HepG2 (cell line): ENCODE measurements around the gene TM6SF1. TPM values are rescaled to one million over a fixed set of nuclear protein-coding genes. Genes with fewer than 3 reads are reported as not detected.

ENCODE experiments used
- ATAC-seq: fragments of 200-7000 bp; cut with Tn5 transposase; 3 replicates; pipeline ENCODE4 v1.9.1; 2020; ENCODE audit warnings: mild to moderate bottlenecking, moderate library complexity
- BruUV-seq: library from RNA; stranded (reverse); fragments of 400-500 nt; replicated peaks from 2 replicates; lab custom pipeline; 2021; lab: Mats Ljungman, UMichigan
- CTCF ChIA-PET: fragments of 300-600 bp; formaldehyde crosslinking; extraction: SDS; loops from one replicate; lab custom pipeline; 2021; ENCODE audit warnings: low total read pairs, inconsistent platforms, low intra/inter-chr PET ratio; lab: Yijun Ruan, JAX
- POLR2A ChIA-PET: fragments of 350-600 bp; sonication (Branson Sonifier 250); formaldehyde crosslinking; loops from one replicate; lab custom pipeline; 2020; ENCODE audit warnings: antibody characterized with exemption, inconsistent platforms; lab: Yijun Ruan, JAX
- DNase-seq: peaks from one replicate; pipeline ENCODE4 v3.0.0-alpha.2; 2015; ENCODE audit warnings: low spot score
- FAIRE-seq: peaks from 3 replicates; lab custom pipeline; 2011; peaks lifted over from hg19 to GRCh38; lab: Jason Lieb, UNC
- H2AFZ ChIP-seq: one replicate; pipeline ENCODE4 v1.6.1; 2011; ENCODE audit warnings: low read length, inconsistent platforms
- H3K27ac ChIP-seq: fragments of 300-600 bp; 3 replicates; pipeline ENCODE4 v1.8.0; 2011; ENCODE audit warnings: mixed run types, mild to moderate bottlenecking, mixed read lengths, low read length, inconsistent platforms; ENCODE audit not compliant: insufficient read depth; ENCODE audit errors: extremely low read length
- H3K27me3 ChIP-seq, 2 experiments: fragments of 200-600 bp in 1 of 2; 2 replicates in 1 of 2; 3 replicates in 1 of 2; pipeline versions ENCODE4 v1.6.0 to v1.8.0; 2011; ENCODE audit warnings: low read length in 2 of 2, mild to moderate bottlenecking in 2 of 2, moderate library complexity in 2 of 2, inconsistent platforms in 1 of 2; ENCODE audit not compliant: insufficient read depth in 2 of 2, control insufficient read depth in 1 of 2
- H3K36me3 ChIP-seq, 2 experiments: fragments of 200-600 bp in 1 of 2; replicated peaks in 1 of 2; 2 replicates in 1 of 2; 3 replicates in 1 of 2; pipeline versions ENCODE4 v1.5.1 to v1.8.0; 2011; ENCODE audit warnings: low read length in 2 of 2, inconsistent platforms in 1 of 2; ENCODE audit not compliant: insufficient read depth in 2 of 2, control insufficient read depth in 1 of 2
- H3K4me1 ChIP-seq: 2 replicates; pipeline ENCODE4 v1.5.1; 2012; ENCODE audit warnings: low read length, inconsistent platforms; ENCODE audit not compliant: insufficient read depth
- H3K4me2 ChIP-seq: 2 replicates; pipeline ENCODE4 v1.6.0; 2011; ENCODE audit warnings: low read depth, low read length, inconsistent platforms
- H3K4me3 ChIP-seq, 3 experiments: fragments of 200-600 bp in 1 of 3; sonication (generic), shearing (Covaris generic) in 1 of 3; replicated peaks in 1 of 3; 2 replicates each; pipeline ENCODE4 v1.5.1; 2011 to 2016; ENCODE audit warnings: low read length in 3 of 3, inconsistent platforms in 2 of 3, low read depth in 2 of 3, mild to moderate bottlenecking in 2 of 3, control low read depth in 1 of 3, mixed read lengths in 1 of 3; ENCODE audit not compliant: insufficient read depth in 1 of 3
- H3K79me2 ChIP-seq: one replicate; pipeline ENCODE4 v1.6.1; 2011; ENCODE audit warnings: low read length, inconsistent platforms; ENCODE audit not compliant: insufficient read depth
- H3K9ac ChIP-seq: 2 replicates; pipeline ENCODE4 v1.6.0; 2011; ENCODE audit warnings: mild to moderate bottlenecking, low read depth, low read length, inconsistent platforms; ENCODE audit not compliant: insufficient read depth
- H3K9me3 ChIP-seq: 2 replicates; pipeline ENCODE4 v1.5.1; 2012; ENCODE audit warnings: mild to moderate bottlenecking, low read length
- H4K20me1 ChIP-seq: 2 replicates; pipeline ENCODE4 v1.6.0; 2011; ENCODE audit warnings: inconsistent platforms, mild to moderate bottlenecking, low read length, moderate library complexity; ENCODE audit not compliant: insufficient read depth
- CENPT ChIP-seq: sonication (generic); formaldehyde crosslinking; IDR thresholded peaks from 2 replicates; pipeline ENCODE4 v1.8.0; 2022; ENCODE audit warnings: low read depth, mild to moderate bottlenecking, moderate library complexity, missing genetic modification reagents
- HDAC1 ChIP-seq: sonication (generic); formaldehyde crosslinking; IDR thresholded peaks from 2 replicates; pipeline ENCODE4 v1.5.1; 2020; ENCODE audit warnings: mild to moderate bottlenecking, missing genetic modification reagents
- MATR3 ChIP-seq: sonication (generic); formaldehyde crosslinking; IDR thresholded peaks from 2 replicates; pipeline ENCODE4 v1.4.0; 2020; ENCODE audit warnings: missing genetic modification reagents
- MIXL1 ChIP-seq: IDR thresholded peaks from 2 replicates; pipeline ENCODE4 v1.6.1; 2016
- NR2F1 ChIP-seq, 2 experiments: fragments of 450-650 bp in 1 of 2; formaldehyde crosslinking in 1 of 2; IDR thresholded peaks; 2 replicates each; pipeline versions ENCODE4 v1.5.0 to v1.6.1; 2016 to 2020; ENCODE audit warnings: mild to moderate bottlenecking in 1 of 2, missing compliant biosample characterization in 1 of 2, missing genetic modification reagents in 1 of 2, moderate library complexity in 1 of 2
- RXRA ChIP-seq: sonication (generic); formaldehyde crosslinking; IDR thresholded peaks from 2 replicates; pipeline ENCODE4 v1.5.1; 2020; ENCODE audit warnings: missing genetic modification reagents
- ZNF510 ChIP-seq: sonication (generic); formaldehyde crosslinking; IDR thresholded peaks from 2 replicates; pipeline ENCODE4 v1.4.0; 2020; ENCODE audit warnings: low read depth, mild to moderate bottlenecking, missing genetic modification reagents
- ZNF562 ChIP-seq: sonication (generic); formaldehyde crosslinking; IDR thresholded peaks from 2 replicates; pipeline ENCODE4 v1.8.0; 2022; ENCODE audit warnings: missing genetic modification reagents, borderline replicate concordance
- ZNF761 ChIP-seq: sonication (generic); formaldehyde crosslinking; conservative IDR thresholded peaks from 2 replicates; pipeline ENCODE4 v1.4.0; 2020; ENCODE audit warnings: mild to moderate bottlenecking, missing genetic modification reagents
- WGBS: methylation state at CpG from one replicate; pipeline ENCODE4 v1.1.6; 2017; ENCODE audit warnings: low lambda C conversion rate; 5-methylcytosine and 5-hydroxymethylcytosine counted together
- in situ Hi-C: cut with HindIII; loops from 2 replicates; pipeline ENCODE4 v1.10.0; 2017; ENCODE audit warnings: low pct_unique_long_range_greater_than_20kb; ENCODE audit not compliant: extremely low pct_ligation_motif_present
- intact Hi-C: fragments of 100-400 bp; cut with micrococcal nuclease; formaldehyde crosslinking; loops from one replicate; pipeline ENCODE4 v1.10.0; 2022; ENCODE audit not compliant: unreplicated experiment
- polyA plus RNA-seq, 8 experiments: library from polyadenylated mRNA; depleted of rRNA in 3 of 8; stranded (reverse) in 7 of 8; unstranded in 1 of 8; fragments of >200 nt; fragmentation: Illumina TruSeq in 4 of 8; extraction: Trizol in 4 of 8; gene quantifications; 2 replicates each; pipeline versions ENCODE4 v1.2.1 to v1.2.3, GENCODE V29; 2011 to 2016; ENCODE audit warnings: low read depth in 4 of 8, missing spikeins in 1 of 8, mixed read lengths in 1 of 8; ENCODE audit not compliant: insufficient read depth in 1 of 8
- total RNA-seq, 5 experiments: library from RNA; depleted of rRNA; stranded (reverse); fragments of >200 nt; fragmentation: Illumina TruSeq; extraction: Trizol; gene quantifications; 2 replicates each; pipeline ENCODE4 v1.2.3, GENCODE V29; 2016; ENCODE audit warnings: low read depth in 1 of 5
- TF ChIP-seq, protein P1 (sequence below): sonication (generic); formaldehyde crosslinking; IDR thresholded peaks from 2 replicates; pipeline ENCODE4 v1.4.0; 2020; ENCODE audit warnings: missing genetic modification reagents
- TF ChIP-seq, protein P2 (sequence below): sonication (generic); formaldehyde crosslinking; IDR thresholded peaks from 2 replicates; pipeline ENCODE4 v1.4.0; 2020; ENCODE audit warnings: missing genetic modification reagents, borderline replicate concordance
- TF ChIP-seq, protein P3 (sequence below): IDR thresholded peaks from 2 replicates; pipeline ENCODE4 v1.6.1; 2016
- TF ChIP-seq, protein P4 (sequence below): sonication (generic); formaldehyde crosslinking; IDR thresholded peaks from 2 replicates; pipeline ENCODE4 v1.5.1; 2020; ENCODE audit warnings: mild to moderate bottlenecking, missing genetic modification reagents

The TM6SF1 gene
- total and polyA plus RNA-seq, 2 of the 13 experiments (the other 11 are each of a cell fraction or from before 2014, with no cell fraction given), result not detected

DNA sequence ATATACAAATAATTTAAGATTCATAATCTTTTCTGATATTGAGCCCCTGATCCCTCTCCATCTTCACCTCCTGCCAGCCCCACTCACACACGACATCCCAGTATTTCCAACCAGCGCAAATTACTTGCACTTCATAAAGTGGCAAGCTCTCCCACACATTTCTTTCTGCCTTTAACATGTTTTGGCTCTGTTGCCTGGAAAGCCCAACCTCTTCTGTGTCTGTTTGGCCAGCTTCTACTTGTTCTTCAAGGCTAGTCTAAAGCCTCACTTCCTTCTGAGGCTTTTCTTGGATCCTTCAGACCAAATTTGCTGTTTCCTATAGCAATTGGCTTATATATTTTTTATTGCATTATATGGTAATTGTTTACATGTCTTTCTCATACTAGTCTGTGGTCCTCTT lies 5.1 kb upstream of the TM6SF1 start:
- FAIRE-seq (no peak), DNase-seq (no peak), ATAC-seq (no peak)
- intact Hi-C loops, result no loop called here
- Histone ChIP-seq H3K4me3 (no peak overlapping the region), H3K9me3 (no peaks in the 10 kb centered on the region), H3K4me2 (no peak overlapping the region), H3K27ac (no peak overlapping the region), H4K20me1 (no peaks in the 10 kb centered on the region), H3K4me1 (no peaks in the 10 kb centered on the region), H2AFZ (no peak overlapping the region), H3K36me3 (no peaks in the 10 kb centered on the region), H3K27me3 (peaks cover 0 to 10% of the 10 kb centered on the region in 2 experiments; a peak in 2 of 5 replicates), H3K9ac (no peak overlapping the region), H3K79me2 (no peaks in the 10 kb centered on the region)
- ChIA-PET POLR2A (no interaction called here), CTCF (no interaction called here)
- TF ChIP-seq MIXL1 (CRISPR knock-in tag), result no peak
- TF ChIP-seq ZNF510 (CRISPR knock-in tag), result no peak
- TF ChIP-seq, protein P1, sequence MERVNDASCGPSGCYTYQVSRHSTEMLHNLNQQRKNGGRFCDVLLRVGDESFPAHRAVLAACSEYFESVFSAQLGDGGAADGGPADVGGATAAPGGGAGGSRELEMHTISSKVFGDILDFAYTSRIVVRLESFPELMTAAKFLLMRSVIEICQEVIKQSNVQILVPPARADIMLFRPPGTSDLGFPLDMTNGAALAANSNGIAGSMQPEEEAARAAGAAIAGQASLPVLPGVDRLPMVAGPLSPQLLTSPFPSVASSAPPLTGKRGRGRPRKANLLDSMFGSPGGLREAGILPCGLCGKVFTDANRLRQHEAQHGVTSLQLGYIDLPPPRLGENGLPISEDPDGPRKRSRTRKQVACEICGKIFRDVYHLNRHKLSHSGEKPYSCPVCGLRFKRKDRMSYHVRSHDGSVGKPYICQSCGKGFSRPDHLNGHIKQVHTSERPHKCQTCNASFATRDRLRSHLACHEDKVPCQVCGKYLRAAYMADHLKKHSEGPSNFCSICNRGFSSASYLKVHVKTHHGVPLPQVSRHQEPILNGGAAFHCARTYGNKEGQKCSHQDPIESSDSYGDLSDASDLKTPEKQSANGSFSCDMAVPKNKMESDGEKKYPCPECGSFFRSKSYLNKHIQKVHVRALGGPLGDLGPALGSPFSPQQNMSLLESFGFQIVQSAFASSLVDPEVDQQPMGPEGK, result no peak
- TF ChIP-seq ZNF761 (CRISPR knock-in tag), result no peak
- TF ChIP-seq NR2F1 (CRISPR knock-in tag; IDR thresholded peaks at IDR 0.05), result no peak
- TF ChIP-seq MATR3 (CRISPR knock-in tag), result no peak
- TF ChIP-seq, protein P2, sequence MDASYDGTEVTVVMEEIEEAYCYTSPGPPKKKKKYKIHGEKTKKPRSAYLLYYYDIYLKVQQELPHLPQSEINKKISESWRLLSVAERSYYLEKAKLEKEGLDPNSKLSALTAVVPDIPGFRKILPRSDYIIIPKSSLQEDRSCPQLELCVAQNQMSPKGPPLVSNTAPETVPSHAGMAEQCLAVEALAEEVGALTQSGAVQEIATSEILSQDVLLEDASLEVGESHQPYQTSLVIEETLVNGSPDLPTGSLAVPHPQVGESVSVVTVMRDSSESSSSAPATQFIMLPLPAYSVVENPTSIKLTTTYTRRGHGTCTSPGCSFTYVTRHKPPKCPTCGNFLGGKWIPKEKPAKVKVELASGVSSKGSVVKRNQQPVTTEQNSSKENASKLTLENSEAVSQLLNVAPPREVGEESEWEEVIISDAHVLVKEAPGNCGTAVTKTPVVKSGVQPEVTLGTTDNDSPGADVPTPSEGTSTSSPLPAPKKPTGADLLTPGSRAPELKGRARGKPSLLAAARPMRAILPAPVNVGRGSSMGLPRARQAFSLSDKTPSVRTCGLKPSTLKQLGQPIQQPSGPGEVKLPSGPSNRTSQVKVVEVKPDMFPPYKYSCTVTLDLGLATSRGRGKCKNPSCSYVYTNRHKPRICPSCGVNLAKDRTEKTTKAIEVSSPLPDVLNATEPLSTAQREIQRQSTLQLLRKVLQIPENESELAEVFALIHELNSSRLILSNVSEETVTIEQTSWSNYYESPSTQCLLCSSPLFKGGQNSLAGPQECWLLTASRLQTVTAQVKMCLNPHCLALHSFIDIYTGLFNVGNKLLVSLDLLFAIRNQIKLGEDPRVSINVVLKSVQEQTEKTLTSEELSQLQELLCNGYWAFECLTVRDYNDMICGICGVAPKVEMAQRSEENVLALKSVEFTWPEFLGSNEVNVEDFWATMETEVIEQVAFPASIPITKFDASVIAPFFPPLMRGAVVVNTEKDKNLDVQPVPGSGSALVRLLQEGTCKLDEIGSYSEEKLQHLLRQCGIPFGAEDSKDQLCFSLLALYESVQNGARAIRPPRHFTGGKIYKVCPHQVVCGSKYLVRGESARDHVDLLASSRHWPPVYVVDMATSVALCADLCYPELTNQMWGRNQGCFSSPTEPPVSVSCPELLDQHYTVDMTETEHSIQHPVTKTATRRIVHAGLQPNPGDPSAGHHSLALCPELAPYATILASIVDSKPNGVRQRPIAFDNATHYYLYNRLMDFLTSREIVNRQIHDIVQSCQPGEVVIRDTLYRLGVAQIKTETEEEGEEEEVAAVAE (CRISPR knock-in tag), result no peak
- TF ChIP-seq, protein P3, sequence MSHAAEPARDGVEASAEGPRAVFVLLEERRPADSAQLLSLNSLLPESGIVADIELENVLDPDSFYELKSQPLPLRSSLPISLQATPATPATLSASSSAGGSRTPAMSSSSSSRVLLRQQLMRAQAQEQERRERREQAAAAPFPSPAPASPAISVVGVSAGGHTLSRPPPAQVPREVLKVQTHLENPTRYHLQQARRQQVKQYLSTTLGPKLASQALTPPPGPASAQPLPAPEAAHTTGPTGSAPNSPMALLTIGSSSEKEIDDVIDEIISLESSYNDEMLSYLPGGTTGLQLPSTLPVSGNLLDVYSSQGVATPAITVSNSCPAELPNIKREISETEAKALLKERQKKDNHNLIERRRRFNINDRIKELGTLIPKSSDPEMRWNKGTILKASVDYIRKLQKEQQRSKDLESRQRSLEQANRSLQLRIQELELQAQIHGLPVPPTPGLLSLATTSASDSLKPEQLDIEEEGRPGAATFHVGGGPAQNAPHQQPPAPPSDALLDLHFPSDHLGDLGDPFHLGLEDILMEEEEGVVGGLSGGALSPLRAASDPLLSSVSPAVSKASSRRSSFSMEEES, result no peak
- no peak for TF ChIP-seq RXRA (CRISPR knock-in tag)
- no peak for TF ChIP-seq ZNF562
- no peak for TF ChIP-seq HDAC1 (CRISPR knock-in tag)
- TF ChIP-seq, protein P4, sequence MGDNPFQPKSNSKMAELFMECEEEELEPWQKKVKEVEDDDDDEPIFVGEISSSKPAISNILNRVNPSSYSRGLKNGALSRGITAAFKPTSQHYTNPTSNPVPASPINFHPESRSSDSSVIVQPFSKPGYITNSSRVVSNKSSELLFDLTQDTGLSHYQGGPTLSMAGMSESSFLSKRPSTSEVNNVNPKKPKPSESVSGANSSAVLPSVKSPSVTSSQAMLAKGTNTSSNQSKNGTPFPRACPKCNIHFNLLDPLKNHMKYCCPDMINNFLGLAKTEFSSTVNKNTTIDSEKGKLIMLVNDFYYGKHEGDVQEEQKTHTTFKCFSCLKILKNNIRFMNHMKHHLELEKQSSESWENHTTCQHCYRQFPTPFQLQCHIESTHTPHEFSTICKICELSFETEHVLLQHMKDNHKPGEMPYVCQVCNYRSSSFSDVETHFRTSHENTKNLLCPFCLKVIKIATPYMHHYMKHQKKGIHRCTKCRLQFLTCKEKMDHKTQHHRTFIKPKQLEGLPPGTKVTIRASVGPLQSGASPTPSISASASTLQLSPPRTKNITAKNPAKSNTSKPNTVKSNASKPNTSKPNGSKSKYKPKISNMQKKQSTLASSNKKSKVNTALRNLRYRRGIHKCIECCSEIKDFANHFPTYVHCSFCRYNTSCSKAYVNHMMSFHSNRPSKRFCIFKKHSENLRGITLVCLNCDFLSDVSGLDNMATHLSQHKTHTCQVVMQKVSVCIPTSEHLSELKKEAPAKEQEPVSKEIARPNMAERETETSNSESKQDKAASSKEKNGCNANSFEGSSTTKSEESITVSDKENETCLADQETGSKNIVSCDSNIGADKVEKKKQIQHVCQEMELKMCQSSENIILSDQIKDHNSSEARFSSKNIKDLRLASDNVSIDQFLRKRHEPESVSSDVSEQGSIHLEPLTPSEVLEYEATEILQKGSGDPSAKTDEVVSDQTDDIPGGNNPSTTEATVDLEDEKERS (CRISPR knock-in tag), result no peak
- TF ChIP-seq CENPT (CRISPR knock-in tag), result no peak
- in situ Hi-C loops, result no loop called here
- whole genome bisulfite sequencing, result 0% methylated on average over 2 of the region's 2 CpGs
- no TSS peak for BruUV-seq
